NK-92 treated with Interleukin-12 subunit alpha and Interleukin-12 subunit beta, amount 100 ng/mL, for 24 hours (cell line): Measurements from ENCODE around the gene PCDHB3.
"Not testable (repeated sequence)": the region's sequence is repeated elsewhere in the genome, so short reads cannot be mapped to it uniquely, and the experiment has no call there.

Source experiments
- DNase-seq: peaks from one replicate; lab custom pipeline; 2025; lab: John Stamatoyannopoulos, UW

Gene PCDHB3

GRCh38 chr5:141100243-141100805, at the start of gene PCDHB3:
PCDHB3 (plus strand) TSS chr5:141100473; CDS start chr5:141100650, 177 bp downstream.
- peak; percentile 35 for DNase-seq

GRCh38 chr5:141050622-141051520, 49.4 kb upstream of the PCDHB3 start, which contains the start of gene PCDHB1:
PCDHB1 (plus strand) TSS chr5:141051374; CDS start chr5:141051471, 97 bp downstream.
- no peak for DNase-seq

- DNase-seq: no peak
Measured at GRCh38 chr5:141051521-141051866, 48.8 kb upstream of the PCDHB3 start.

DNA sequence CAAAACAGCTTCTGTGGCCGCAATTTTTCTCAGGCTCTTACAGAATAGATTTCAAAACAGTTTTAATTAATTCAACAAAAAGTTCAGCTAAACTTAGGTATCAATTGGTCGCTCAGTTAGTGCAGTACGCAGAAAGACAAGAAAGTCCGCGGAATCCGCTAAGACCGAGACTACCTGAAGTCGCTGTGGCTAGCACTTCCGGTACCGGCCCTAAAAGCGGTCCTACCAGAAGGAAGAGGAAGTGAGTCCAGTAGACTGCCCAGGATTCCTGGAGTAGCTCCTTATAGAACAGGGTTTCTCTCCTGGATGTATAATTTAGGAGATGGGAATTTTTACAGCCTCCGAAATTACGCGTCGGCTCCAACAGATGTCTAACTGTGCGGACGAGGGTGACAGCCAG, 22.4 kb upstream of the PCDHB3 start:
- no peak for DNase-seq

GRCh38 chr5:141082228-141082627, 18.0 kb upstream of the PCDHB3 start:
- DNase-seq: no peak

DNA sequence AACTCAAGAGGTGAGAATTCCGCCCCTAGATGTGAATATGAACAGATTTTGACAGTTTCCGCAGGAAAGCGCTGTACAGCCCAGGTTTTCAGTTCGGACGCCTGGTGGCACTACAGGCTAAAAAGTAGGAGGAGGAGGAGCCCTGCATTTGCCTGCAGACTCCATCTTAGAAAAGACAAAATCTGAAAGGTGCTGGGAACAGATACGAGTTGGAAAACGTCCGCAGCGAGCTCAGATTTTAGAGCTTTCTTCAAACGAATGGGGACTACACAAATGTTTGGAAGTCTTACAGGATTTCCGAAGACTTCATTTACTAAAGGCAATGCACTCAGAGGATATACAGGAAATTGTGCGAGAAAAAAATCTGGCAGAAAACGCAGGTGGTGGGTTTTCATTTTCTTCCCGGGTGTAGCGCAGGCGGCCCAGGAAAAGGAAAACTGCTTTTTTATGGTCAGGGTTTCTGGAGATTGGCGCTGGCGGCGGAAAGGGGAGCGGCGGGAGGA, 15.7 kb upstream of the PCDHB3 start:
- no peak for DNase-seq

GRCh38 chr5:141094481-141095262, 5.6 kb upstream of the PCDHB3 start, which contains the start of gene PCDHB2:
PCDHB2 (plus strand) TSS chr5:141094615; CDS start chr5:141094791, 176 bp downstream.
- no peak for DNase-seq

DNA sequence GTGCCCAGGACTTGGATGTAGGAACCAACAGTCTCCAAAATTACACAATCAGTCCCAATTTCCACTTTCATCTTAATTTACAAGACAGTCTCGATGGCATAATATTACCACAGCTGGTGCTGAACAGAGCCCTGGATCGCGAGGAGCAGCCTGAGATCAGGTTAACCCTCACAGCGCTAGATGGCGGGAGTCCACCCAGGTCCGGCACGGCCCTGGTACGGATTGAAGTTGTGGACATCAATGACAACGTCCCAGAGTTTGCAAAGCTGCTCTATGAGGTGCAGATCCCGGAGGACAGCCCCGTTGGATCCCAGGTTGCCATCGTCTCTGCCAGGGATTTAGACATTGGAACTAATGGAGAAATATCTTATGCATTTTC, 5.0 kb upstream of the PCDHB3 start:
- DNase-seq: no peak

- not testable (repeated sequence) for DNase-seq
Measured at GRCh38 chr5:141096181-141096580, 4.1 kb upstream of the PCDHB3 start.

GRCh38 chr5:141096586-141096985, 3.7 kb upstream of the PCDHB3 start:
- DNase-seq: not testable (repeated sequence)

DNA sequence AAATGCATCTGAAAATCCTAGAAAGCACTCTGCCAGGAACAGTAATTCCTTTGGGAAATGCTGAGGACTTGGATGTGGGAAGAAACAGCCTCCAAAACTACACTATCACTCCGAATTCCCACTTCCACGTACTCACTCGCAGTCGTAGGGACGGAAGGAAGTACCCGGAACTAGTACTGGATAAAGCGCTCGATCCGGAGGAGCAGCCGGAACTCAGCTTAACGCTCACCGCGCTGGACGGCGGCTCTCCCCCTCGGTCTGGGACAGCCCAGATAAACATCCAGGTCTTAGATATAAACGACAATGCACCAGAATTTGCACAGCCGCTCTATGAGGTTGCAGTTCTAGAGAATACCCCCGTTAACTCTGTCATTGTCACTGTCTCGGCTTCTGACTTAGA, 786 bp downstream of the PCDHB3 start:
- DNase-seq: no peak

DNA sequence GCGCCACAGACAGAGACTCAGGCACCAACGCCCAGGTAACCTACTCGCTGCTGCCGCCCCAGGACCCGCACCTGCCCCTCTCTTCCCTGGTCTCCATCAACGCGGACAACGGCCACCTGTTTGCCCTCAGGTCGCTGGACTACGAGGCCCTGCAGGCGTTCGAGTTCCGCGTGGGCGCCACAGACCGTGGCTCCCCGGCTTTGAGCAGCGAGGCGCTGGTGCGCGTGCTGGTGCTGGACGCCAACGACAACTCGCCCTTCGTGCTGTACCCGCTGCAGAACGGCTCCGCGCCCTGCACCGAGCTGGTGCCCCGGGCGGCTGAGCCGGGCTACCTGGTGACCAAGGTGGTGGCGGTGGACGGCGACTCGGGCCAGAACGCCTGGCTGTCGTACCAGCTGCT, 1.8 kb downstream of the PCDHB3 start:
- DNase-seq: not testable (repeated sequence)

GRCh38 chr5:141102471-141102870, 2.2 kb downstream of the PCDHB3 start:
- DNase-seq: not testable (repeated sequence)

GRCh38 chr5:141105350-141105749, 5.1 kb downstream of the PCDHB3 start:
- no peak for DNase-seq

- DNase-seq: no peak
Measured at GRCh38 chr5:141119250-141119649, 19.0 kb downstream of the PCDHB3 start.

DNA sequence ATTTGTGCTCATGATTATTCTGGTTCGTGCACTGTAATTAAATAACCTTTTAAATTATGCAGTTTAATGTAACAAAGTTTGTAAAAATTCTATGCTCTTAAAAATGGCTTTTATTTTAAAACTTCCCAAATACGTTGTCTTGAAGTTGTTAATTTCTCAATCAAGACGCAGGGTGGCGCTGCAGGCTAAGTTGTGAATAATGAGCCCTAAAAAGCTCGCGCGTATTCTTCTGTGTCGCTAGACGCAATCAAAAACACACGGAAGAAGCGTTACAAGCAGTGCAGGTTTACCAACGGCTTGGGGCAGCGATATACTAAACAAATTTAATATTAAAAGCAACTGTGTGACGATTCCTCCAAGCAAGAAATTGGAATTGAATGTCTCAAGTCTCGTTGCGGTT, 21.3 kb downstream of the PCDHB3 start, which contains the start of gene PCDHB4:
Gene PCDHB4, plus strand, starts transcription at position 256 of the 400 bp plus-strand sequence. CDS start 181 bp downstream, outside the sequence.
- no peak for DNase-seq

GRCh38 chr5:141121985-141122384, 21.7 kb downstream of the PCDHB3 start:
- no peak for DNase-seq

GRCh38 chr5:141123396-141124135, 23.3 kb downstream of the PCDHB3 start:
- DNase-seq: not testable (repeated sequence)

GRCh38 chr5:141127305-141127704, 27.0 kb downstream of the PCDHB3 start:
- DNase-seq: no peak

GRCh38 chr5:141135030-141135717, 34.9 kb downstream of the PCDHB3 start, which contains the start of gene PCDHB5:
PCDHB5 (plus strand) TSS chr5:141135206; CDS start chr5:141135435, 229 bp downstream.
- DNase-seq: no peak
